Breast epithelium (tissue), 3 donors: ENCODE results near the gene SEC61A2.

Experiments
- POLR2A ChIP-seq: fragments of 450-650 bp; IDR thresholded peaks from one replicate; pipeline ENCODE4 v1.6.1; 2016; ENCODE audit warnings: antibody characterized with exemption, mild to moderate bottlenecking, moderate library complexity
- POLR2AphosphoS5 ChIP-seq, 3 donors: sonication (generic); formaldehyde crosslinking; IDR thresholded peaks; one replicate each; pipeline ENCODE4 v1.6.1; 2017; ENCODE audit warnings: antibody characterized with exemption in 3 of 3
- TF ChIP-seq, protein P1 (sequence below), 3 donors: fragments of 450-650 bp; IDR thresholded peaks; one replicate each; pipeline ENCODE4 v1.5.1; 2016 to 2017; ENCODE audit warnings: antibody characterized with exemption in 3 of 3, mild to moderate bottlenecking in 3 of 3, moderate library complexity in 3 of 3

DNA sequence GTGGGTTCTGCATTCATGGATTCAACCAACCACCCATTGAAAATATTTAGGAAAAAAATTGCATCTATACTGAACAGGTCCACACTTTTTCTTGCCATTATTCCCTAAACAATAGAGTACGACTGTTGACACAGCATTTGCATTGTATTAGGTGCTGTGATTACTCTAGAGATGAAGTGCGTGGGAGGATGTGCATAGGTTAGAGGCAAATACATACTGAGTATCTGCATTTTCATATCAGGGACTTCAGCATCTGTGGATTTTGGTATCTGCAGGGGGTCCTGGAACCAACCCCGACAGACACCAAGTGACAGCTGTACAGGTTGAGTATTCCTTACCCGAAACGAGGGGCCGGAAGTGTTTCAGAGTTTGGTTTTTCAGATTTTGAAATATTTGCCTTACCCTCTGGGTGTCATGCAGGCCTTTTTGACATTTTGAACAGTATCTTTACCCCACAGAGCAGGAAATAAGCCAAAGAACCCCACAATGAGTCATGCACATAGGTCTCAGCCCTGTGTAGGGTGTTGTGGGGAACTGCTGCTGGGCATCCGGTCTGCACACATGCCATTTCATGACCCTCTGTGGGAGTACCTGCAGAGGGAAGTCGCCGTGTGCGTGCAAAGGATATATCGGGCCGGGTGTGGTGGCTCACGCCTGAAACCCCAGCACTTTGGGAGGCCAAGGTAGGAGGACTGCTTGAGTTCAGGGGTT, 51.7 kb downstream of the SEC61A2 start:
- TF ChIP-seq POLR2AphosphoS5 (IDR thresholded peaks at IDR 0.05): no peak
- TF ChIP-seq, protein P1, sequence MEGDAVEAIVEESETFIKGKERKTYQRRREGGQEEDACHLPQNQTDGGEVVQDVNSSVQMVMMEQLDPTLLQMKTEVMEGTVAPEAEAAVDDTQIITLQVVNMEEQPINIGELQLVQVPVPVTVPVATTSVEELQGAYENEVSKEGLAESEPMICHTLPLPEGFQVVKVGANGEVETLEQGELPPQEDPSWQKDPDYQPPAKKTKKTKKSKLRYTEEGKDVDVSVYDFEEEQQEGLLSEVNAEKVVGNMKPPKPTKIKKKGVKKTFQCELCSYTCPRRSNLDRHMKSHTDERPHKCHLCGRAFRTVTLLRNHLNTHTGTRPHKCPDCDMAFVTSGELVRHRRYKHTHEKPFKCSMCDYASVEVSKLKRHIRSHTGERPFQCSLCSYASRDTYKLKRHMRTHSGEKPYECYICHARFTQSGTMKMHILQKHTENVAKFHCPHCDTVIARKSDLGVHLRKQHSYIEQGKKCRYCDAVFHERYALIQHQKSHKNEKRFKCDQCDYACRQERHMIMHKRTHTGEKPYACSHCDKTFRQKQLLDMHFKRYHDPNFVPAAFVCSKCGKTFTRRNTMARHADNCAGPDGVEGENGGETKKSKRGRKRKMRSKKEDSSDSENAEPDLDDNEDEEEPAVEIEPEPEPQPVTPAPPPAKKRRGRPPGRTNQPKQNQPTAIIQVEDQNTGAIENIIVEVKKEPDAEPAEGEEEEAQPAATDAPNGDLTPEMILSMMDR (IDR thresholded peaks at IDR 0.05): no peak
- TF ChIP-seq POLR2A: no peak
